A549 (cell line): Measurements from ENCODE around the gene MC5R. TPM values are rescaled to one million over a fixed set of nuclear protein-coding genes. Genes with fewer than 3 reads are reported as not detected.

Experiments
- ATAC-seq, 2 experiments: fragments of 200-7000 bp in 1 of 2; fragments of >200 bp in 1 of 2; cut with Nextera tagmentation in 1 of 2; cut with Tn5 transposase in 1 of 2; 3 replicates each; pipeline versions ENCODE4 v1.8.0 to v1.9.1; 2018 to 2020; ENCODE audit warnings: mild to moderate bottlenecking in 1 of 2, moderate library complexity in 1 of 2
- CTCF ChIA-PET: fragments of 300-600 bp; sonication (Branson Sonifier 250); formaldehyde crosslinking; extraction: SDS; loops from one replicate; lab custom pipeline; 2021; ENCODE audit warnings: antibody characterized with exemption, inconsistent platforms; lab: Yijun Ruan, JAX
- POLR2A ChIA-PET: fragments of 350-600 bp; formaldehyde crosslinking; extraction: SDS; loops from one replicate; lab custom pipeline; 2021; ENCODE audit warnings: antibody characterized with exemption, inconsistent platforms; lab: Yijun Ruan, JAX
- DNase-seq, 2 experiments: peaks; one replicate each; pipeline versions ENCODE4 v3.0.0 to v3.0.0-alpha.2; 2011 to 2016; ENCODE audit warnings: low read depth in 1 of 2, low spot score in 1 of 2
- FAIRE-seq: peaks from 2 replicates; lab custom pipeline; 2011; peaks lifted over from hg19 to GRCh38; lab: Jason Lieb, UNC
- H3K27ac ChIP-seq, 2 experiments: fragments of >200 bp; sonication (Bioruptor Twin); formaldehyde crosslinking; 3 replicates each; pipeline ENCODE4 v1.5.1; 2016 to 2017
- H3K4me1 ChIP-seq: fragments of >200 bp; sonication (Bioruptor Twin); formaldehyde crosslinking; 3 replicates; pipeline ENCODE4 v1.6.1; 2016
- H3K4me2 ChIP-seq: fragments of >200 bp; sonication (Bioruptor Twin); formaldehyde crosslinking; 3 replicates; pipeline ENCODE4 v1.6.1; 2016
- H3K4me3 ChIP-seq: fragments of >200 bp; sonication (Bioruptor Twin); formaldehyde crosslinking; 3 replicates; pipeline ENCODE4 v1.5.1; 2016
- H3K9me3 ChIP-seq: fragments of >200 bp; sonication (Bioruptor Twin); formaldehyde crosslinking; 3 replicates; pipeline ENCODE4 v1.6.1; 2016
- ATOH8 ChIP-seq: fragments of 250-450 bp; sonication (Bioruptor Pico); IDR thresholded peaks from 2 replicates; pipeline ENCODE4 v1.5.0; 2020; ENCODE audit warnings: low read depth, mild to moderate bottlenecking, moderate library complexity
- CBX2 ChIP-seq: fragments of 200-600 bp; sonication (generic); IDR thresholded peaks from 2 replicates; pipeline ENCODE4 v1.6.1; 2016; ENCODE audit warnings: low read depth, mild to moderate bottlenecking, borderline replicate concordance
- CHD4 ChIP-seq: fragments of 200-600 bp; sonication (generic); IDR thresholded peaks from 2 replicates; pipeline ENCODE4 v1.6.1; 2016; ENCODE audit warnings: antibody characterized with exemption, mild to moderate bottlenecking, borderline replicate concordance
- CTCF ChIP-seq: fragments of >200 bp; sonication (Bioruptor Twin); formaldehyde crosslinking; IDR thresholded peaks from 3 replicates; pipeline ENCODE4 v1.5.1; 2016
- EHMT2 ChIP-seq: fragments of 200-600 bp; sonication (generic); IDR thresholded peaks from 2 replicates; pipeline ENCODE4 v1.6.1; 2016; ENCODE audit warnings: antibody characterized with exemption, low read depth, mild to moderate bottlenecking, moderate library complexity
- ELK1 ChIP-seq: fragments of 150-350 bp; IDR thresholded peaks from 2 replicates; pipeline ENCODE4 v1.6.1; 2014; ENCODE audit warnings: low read depth, mild to moderate bottlenecking, low read length
- HOXB13 ChIP-seq: fragments of 250-450 bp; sonication (Bioruptor Pico); IDR thresholded peaks from 2 replicates; pipeline ENCODE4 v1.5.0; 2020; ENCODE audit warnings: low read depth, mild to moderate bottlenecking, moderate library complexity
- HOXB5 ChIP-seq: fragments of 250-450 bp; sonication (Bioruptor Pico); IDR thresholded peaks from 2 replicates; pipeline ENCODE4 v1.5.0; 2020; ENCODE audit warnings: mild to moderate bottlenecking, moderate library complexity
- MAFK ChIP-seq: fragments of 450-650 bp; IDR thresholded peaks from 2 replicates; pipeline ENCODE4 v1.6.1; 2014; ENCODE audit not compliant: partially characterized antibody
- MAX ChIP-seq: IDR thresholded peaks from 2 replicates; pipeline ENCODE4 v1.6.1; 2012
- NFE2L2 ChIP-seq: fragments of 150-350 bp; conservative IDR thresholded peaks from 2 replicates; pipeline ENCODE4 v1.6.1; 2014; ENCODE audit warnings: low read length
- POLR2A ChIP-seq: IDR thresholded peaks from 2 replicates; pipeline ENCODE4 v1.6.1; 2012; ENCODE audit warnings: mild to moderate bottlenecking, low read length
- POLR2AphosphoS2 ChIP-seq: conservative IDR thresholded peaks from 2 replicates; pipeline ENCODE4 v1.6.1; 2012; ENCODE audit warnings: low read length, improper control_type of control experiment, inconsistent platforms
- RAD21 ChIP-seq, 2 experiments: fragments of >200 bp in 1 of 2; sonication (Bioruptor Twin) in 1 of 2; formaldehyde crosslinking in 1 of 2; IDR thresholded peaks in 1 of 2; conservative IDR thresholded peaks in 1 of 2; 2 replicates in 1 of 2; 3 replicates in 1 of 2; pipeline ENCODE4 v1.6.1; 2012 to 2018; ENCODE audit warnings: inconsistent platforms in 1 of 2
- RCOR1 ChIP-seq: fragments of 150-350 bp; IDR thresholded peaks from 2 replicates; pipeline ENCODE4 v1.6.1; 2014; ENCODE audit warnings: antibody characterized with exemption, low read length, low read depth
- SMC3 ChIP-seq: fragments of >200 bp; sonication (Bioruptor Twin); formaldehyde crosslinking; IDR thresholded peaks from 3 replicates; pipeline ENCODE4 v1.6.1; 2018; ENCODE audit warnings: inconsistent platforms
- TFCP2L1 ChIP-seq: fragments of 250-450 bp; sonication (Bioruptor Pico); IDR thresholded peaks from 2 replicates; pipeline ENCODE4 v1.5.0; 2021; ENCODE audit warnings: mild to moderate bottlenecking
- TP53 ChIP-seq: fragments of 250-450 bp; sonication (Bioruptor Pico); IDR thresholded peaks from 2 replicates; pipeline ENCODE4 v1.5.0; 2021; ENCODE audit warnings: mild to moderate bottlenecking, moderate library complexity
- ZC3H11A ChIP-seq: fragments of 450-650 bp; IDR thresholded peaks from 2 replicates; pipeline ENCODE4 v1.6.1; 2014; ENCODE audit warnings: antibody characterized with exemption, mild to moderate bottlenecking
- ZFP36 ChIP-seq: fragments of 450-650 bp; IDR thresholded peaks from 2 replicates; pipeline ENCODE4 v1.6.1; 2014; ENCODE audit warnings: borderline replicate concordance; ENCODE audit not compliant: partially characterized antibody
- WGBS: methylation state at CpG from one replicate; pipeline ENCODE4 v1.1.6; 2017; ENCODE audit errors: missing lambda C conversion rate; 5-methylcytosine and 5-hydroxymethylcytosine counted together
- polyA minus RNA-seq: library from RNA; depleted of rRNA, polyadenylated mRNA; stranded (reverse); fragments of >200 nt; gene quantifications from 2 replicates; pipeline ENCODE4 v1.2.3, GENCODE V29; 2011; rRNA and poly(A)+ RNA removed
- polyA plus RNA-seq, 4 experiments: library from polyadenylated mRNA; depleted of rRNA in 3 of 4; stranded (reverse); fragments of >200 nt; fragmentation: RNase III in 1 of 4; extraction: RNeasy Plus Mini Kit Qiagen cat#74134 plus additional on column Dnase treatment in 1 of 4; gene quantifications; 2 replicates in 3 of 4; 3 replicates in 1 of 4; pipeline ENCODE4 v1.2.3, GENCODE V29; 2011 to 2017

Gene MC5R
- polyA plus RNA-seq (2011; rRNA removed) (not detected in 2 replicates), polyA plus RNA-seq (2017; fragmentation: RNase III; extraction: RNeasy Plus Mini Kit Qiagen cat#74134 plus additional on column Dnase treatment) (not detected in 3 replicates), polyA minus RNA-seq (not detected in 2 replicates)
- polyA plus RNA-seq (2012; cell fraction: cytosol; rRNA removed): not detected in 2 replicates
- not detected in 2 replicates for polyA plus RNA-seq (2012; cell fraction: nucleus; rRNA removed)

- CTCF ChIA-PET: interaction anchor here (0.6 to 2.3 kb wide), 12 partner anchors 9 to 355 kb away, joined by 3 to 12 read pairs (median 4); no protein-coding TSS in a partner anchor
- peak within 1 kb of the TSS; percentile 38 for H3K4me3 ChIP-seq
- ATAC-seq (peak; percentile 87 to 96), DNase-seq (peak; percentile 21 to 33), FAIRE-seq (no peak)
- no peak within 1 kb of the TSS for H3K27ac ChIP-seq
- H3K4me2 ChIP-seq: peak within 1 kb of the TSS; percentile 89
- H3K9me3 ChIP-seq: no peaks in the 10 kb centered on the region
- H3K4me1 ChIP-seq: no peaks in the 10 kb centered on the region
- no peak for TF ChIP-seq TFCP2L1
- TF ChIP-seq HOXB13 (CRISPR knock-in tag): no peak
- TF ChIP-seq TP53 (CRISPR knock-in tag): no peak
- no peak for TF ChIP-seq ELK1
- no peak for TF ChIP-seq MAFK
- peak; percentile 57 for TF ChIP-seq CTCF
- TF ChIP-seq NFE2L2: no peak
- TF ChIP-seq SMC3: peak; percentile 66
- TF ChIP-seq RAD21 (conservative IDR thresholded peaks at IDR 0.05 in 1 of 2, IDR thresholded peaks at IDR 0.05 in 1 of 2): peak; percentile 56 to 81
- WGBS: 15% methylated on average over 11 of the region's 54 CpGs
- POLR2A ChIA-PET: no interaction called here
Measured at GRCh38 chr18:13823707-13824395, at the start of gene MC5R. Gene MC5R (plus strand): TSS chr18:13824149. CDS start chr18:13825766, 1,617 bp downstream.

- ChIA-PET POLR2A (no interaction called here), CTCF (no interaction called here)
- FAIRE-seq (no peak), ATAC-seq (no peak), DNase-seq (no peak)
- 34% methylated on average over 3 of the region's 3 CpGs for WGBS
- Histone ChIP-seq H3K4me2 (no peak overlapping the region), H3K9me3 (no peaks in the 10 kb centered on the region), H3K4me1 (no peaks in the 10 kb centered on the region), H3K4me3 (no peak overlapping the region), H3K27ac (no peak overlapping the region)
- TF ChIP-seq EHMT2 (no peak), POLR2A (no peak), ZC3H11A (no peak), RCOR1 (no peak), CTCF (no peak), ATOH8 (no peak), CHD4 (no peak), HOXB5 (CRISPR knock-in tag) (no peak), ZFP36 (no peak), CBX2 (no peak), MAX (no peak), POLR2AphosphoS2 (no peak)
Measured at GRCh38 chr18:13775058-13775457, 48.9 kb upstream of the MC5R start.
